Hepatocyte (in vitro differentiated cells): ENCODE data around the gene ARL3. TPM values are rescaled to one million over a fixed set of nuclear protein-coding genes. Genes with fewer than 3 reads are reported as not detected.

Experiments used
- DNase-seq: peaks from one replicate; pipeline ENCODE4 v3.0.0-alpha.2; 2016; ENCODE audit warnings: low spot score
- H2AFZ ChIP-seq: fragments of 200-600 bp; sonication (generic); 2 replicates; pipeline ENCODE4 v1.6.0; 2016; ENCODE audit warnings: antibody characterized with exemption, mild to moderate bottlenecking
- H3K27ac ChIP-seq: fragments of 200-600 bp; sonication (generic); 2 replicates; pipeline ENCODE4 v1.5.1; 2016; ENCODE audit warnings: mild to moderate bottlenecking
- H3K27me3 ChIP-seq: fragments of 200-600 bp; sonication (generic); 2 replicates; pipeline ENCODE4 v1.6.1; 2016
- H3K36me3 ChIP-seq: fragments of 200-600 bp; sonication (generic); replicated peaks from 2 replicates; pipeline ENCODE4 v1.5.1; 2016; ENCODE audit warnings: low read depth; ENCODE audit not compliant: insufficient read depth
- H3K4me1 ChIP-seq: fragments of 200-600 bp; sonication (generic); 2 replicates; pipeline ENCODE4 v1.5.1; 2016; ENCODE audit warnings: mild to moderate bottlenecking, moderate library complexity; ENCODE audit not compliant: insufficient read depth
- H3K4me2 ChIP-seq: fragments of 200-600 bp; sonication (generic); 2 replicates; pipeline ENCODE4 v1.6.0; 2016
- H3K4me3 ChIP-seq: fragments of 200-600 bp; sonication (generic); 2 replicates; pipeline ENCODE4 v1.5.1; 2016; ENCODE audit warnings: mild to moderate bottlenecking
- H3K79me2 ChIP-seq: fragments of 200-600 bp; sonication (generic); 2 replicates; pipeline ENCODE4 v1.6.0; 2017; ENCODE audit warnings: mild to moderate bottlenecking
- H3K9me2 ChIP-seq: fragments of 200-600 bp; sonication (generic); replicated peaks from 2 replicates; pipeline ENCODE4 v1.6.0; 2017; ENCODE audit warnings: mild to moderate bottlenecking; ENCODE audit not compliant: insufficient read depth
- H3K9me3 ChIP-seq: fragments of 200-600 bp; sonication (generic); 2 replicates; pipeline ENCODE4 v1.5.1; 2016; ENCODE audit warnings: low read depth, mild to moderate bottlenecking
- H4K20me1 ChIP-seq: fragments of 200-600 bp; sonication (generic); 2 replicates; pipeline ENCODE4 v1.6.0; 2016; ENCODE audit warnings: mild to moderate bottlenecking; ENCODE audit not compliant: insufficient read depth, poor library complexity, severe bottlenecking
- EZH2 ChIP-seq: fragments of 200-600 bp; sonication (generic); IDR thresholded peaks from 2 replicates; pipeline ENCODE4 v1.6.1; 2016; ENCODE audit warnings: antibody characterized with exemption, mild to moderate bottlenecking, borderline replicate concordance
- EZH2phosphoT487 ChIP-seq: fragments of 200-600 bp; sonication (generic); IDR thresholded peaks from one replicate; pipeline ENCODE4 v1.6.1; 2018; ENCODE audit warnings: antibody characterized with exemption, mild to moderate bottlenecking, low read depth, moderate library complexity; ENCODE audit not compliant: unreplicated experiment, severe bottlenecking
- WGBS: methylation state at CpG from one replicate; pipeline ENCODE4 v1.1.6; 2016; ENCODE audit warnings: low lambda C conversion rate; ENCODE audit errors: missing lambda C conversion rate; 5-methylcytosine and 5-hydroxymethylcytosine counted together
- polyA plus RNA-seq: library from polyadenylated mRNA; unstranded; fragments of >200 nt; fragmentation: Nextera tagmentation; extraction: Ambion mirVana; gene quantifications from 2 replicates; pipeline ENCODE4 v1.2.1, GENCODE V29; 2016
- total RNA-seq: library from RNA; depleted of rRNA; stranded (reverse); fragments of >200 nt; gene quantifications from 2 replicates; pipeline ENCODE4 v1.2.3, GENCODE V29; 2014
- TF ChIP-seq, protein P1 (sequence below): fragments of 200-600 bp; sonication (generic); IDR thresholded peaks from 2 replicates; pipeline ENCODE4 v1.5.1; 2016; ENCODE audit warnings: antibody characterized with exemption, mild to moderate bottlenecking; ENCODE audit not compliant: poor library complexity

ARL3 gene
- total and polyA plus RNA-seq, 2 experiments from 2014 or later = 6.4 to 16.5 TPM

GRCh38 chr10:102649797-102650654, 64.2 kb downstream of the ARL3 start:
- Histone ChIP-seq H3K79me2 (peaks cover 95% of the 10 kb centered on the region), H3K36me3 (no peaks in the 10 kb centered on the region), H4K20me1 (peaks cover 87% of the 10 kb centered on the region), H3K9me2 (no peaks in the 10 kb centered on the region), H3K4me1 (peaks cover 38% of the 10 kb centered on the region), H3K4me3 (no peak overlapping the region), H3K27ac (no peak overlapping the region), H3K27me3 (no peaks in the 10 kb centered on the region), H2AFZ (no peak overlapping the region), H3K9me3 (no peaks in the 10 kb centered on the region), H3K4me2 (peak overlapping the region; percentile 93)
- TF ChIP-seq EZH2 (no peak), EZH2phosphoT487 (no peak)
- TF ChIP-seq, protein P1, sequence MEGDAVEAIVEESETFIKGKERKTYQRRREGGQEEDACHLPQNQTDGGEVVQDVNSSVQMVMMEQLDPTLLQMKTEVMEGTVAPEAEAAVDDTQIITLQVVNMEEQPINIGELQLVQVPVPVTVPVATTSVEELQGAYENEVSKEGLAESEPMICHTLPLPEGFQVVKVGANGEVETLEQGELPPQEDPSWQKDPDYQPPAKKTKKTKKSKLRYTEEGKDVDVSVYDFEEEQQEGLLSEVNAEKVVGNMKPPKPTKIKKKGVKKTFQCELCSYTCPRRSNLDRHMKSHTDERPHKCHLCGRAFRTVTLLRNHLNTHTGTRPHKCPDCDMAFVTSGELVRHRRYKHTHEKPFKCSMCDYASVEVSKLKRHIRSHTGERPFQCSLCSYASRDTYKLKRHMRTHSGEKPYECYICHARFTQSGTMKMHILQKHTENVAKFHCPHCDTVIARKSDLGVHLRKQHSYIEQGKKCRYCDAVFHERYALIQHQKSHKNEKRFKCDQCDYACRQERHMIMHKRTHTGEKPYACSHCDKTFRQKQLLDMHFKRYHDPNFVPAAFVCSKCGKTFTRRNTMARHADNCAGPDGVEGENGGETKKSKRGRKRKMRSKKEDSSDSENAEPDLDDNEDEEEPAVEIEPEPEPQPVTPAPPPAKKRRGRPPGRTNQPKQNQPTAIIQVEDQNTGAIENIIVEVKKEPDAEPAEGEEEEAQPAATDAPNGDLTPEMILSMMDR = no peak
- WGBS = 87% methylated on average over 11 of the region's 12 CpGs
- DNase-seq = no peak

GRCh38 chr10:102648889-102649796, 65.1 kb downstream of the ARL3 start:
- Histone ChIP-seq H3K79me2 (peaks cover 98% of the 10 kb centered on the region), H3K27ac (no peak overlapping the region), H3K4me2 (peak overlapping the region; percentile 93), H4K20me1 (peaks cover 85% of the 10 kb centered on the region), H3K4me3 (no peak overlapping the region), H3K36me3 (no peaks in the 10 kb centered on the region), H3K9me2 (no peaks in the 10 kb centered on the region), H2AFZ (no peak overlapping the region), H3K9me3 (no peaks in the 10 kb centered on the region), H3K27me3 (no peaks in the 10 kb centered on the region), H3K4me1 (peaks cover 38% of the 10 kb centered on the region)
- no peak for DNase-seq
- WGBS = 77% methylated on average over 25 of the region's 25 CpGs
- TF ChIP-seq, protein P1 = no peak
- no peak for TF ChIP-seq EZH2
- TF ChIP-seq EZH2phosphoT487 = no peak

- no peak overlapping the region for H3K27ac ChIP-seq
- H3K36me3 ChIP-seq = no peaks in the 10 kb centered on the region
- H3K9me3 ChIP-seq = no peaks in the 10 kb centered on the region
- H3K4me1 ChIP-seq = peaks cover 38% of the 10 kb centered on the region
- peaks cover 78% of the 10 kb centered on the region for H4K20me1 ChIP-seq
- no peak overlapping the region for H2AFZ ChIP-seq
- TF ChIP-seq EZH2phosphoT487 (no peak), EZH2 (no peak)
- TF ChIP-seq, protein P1 = no peak
- peak overlapping the region; percentile 93 for H3K4me2 ChIP-seq
- WGBS = 89% methylated on average over 12 of the region's 12 CpGs
- no peak for DNase-seq
- H3K9me2 ChIP-seq = no peaks in the 10 kb centered on the region
- H3K27me3 ChIP-seq = no peaks in the 10 kb centered on the region
- no peak overlapping the region for H3K4me3 ChIP-seq
- peaks cover 92% of the 10 kb centered on the region for H3K79me2 ChIP-seq
These were observed 65.8 kb downstream of the ARL3 start for GRCh38 chr10:102648269-102648888.
